HG03064 (cell line): ENCODE measurements around the gene ZNF212.

Experiments
- ATAC-seq: cut with Tn5 transposase; IDR thresholded peaks from one replicate; pipeline ENCODE4 v1.9.1; 2021; ENCODE audit warnings: low read depth; ENCODE audit not compliant: unreplicated experiment

ZNF212 gene

DNA sequence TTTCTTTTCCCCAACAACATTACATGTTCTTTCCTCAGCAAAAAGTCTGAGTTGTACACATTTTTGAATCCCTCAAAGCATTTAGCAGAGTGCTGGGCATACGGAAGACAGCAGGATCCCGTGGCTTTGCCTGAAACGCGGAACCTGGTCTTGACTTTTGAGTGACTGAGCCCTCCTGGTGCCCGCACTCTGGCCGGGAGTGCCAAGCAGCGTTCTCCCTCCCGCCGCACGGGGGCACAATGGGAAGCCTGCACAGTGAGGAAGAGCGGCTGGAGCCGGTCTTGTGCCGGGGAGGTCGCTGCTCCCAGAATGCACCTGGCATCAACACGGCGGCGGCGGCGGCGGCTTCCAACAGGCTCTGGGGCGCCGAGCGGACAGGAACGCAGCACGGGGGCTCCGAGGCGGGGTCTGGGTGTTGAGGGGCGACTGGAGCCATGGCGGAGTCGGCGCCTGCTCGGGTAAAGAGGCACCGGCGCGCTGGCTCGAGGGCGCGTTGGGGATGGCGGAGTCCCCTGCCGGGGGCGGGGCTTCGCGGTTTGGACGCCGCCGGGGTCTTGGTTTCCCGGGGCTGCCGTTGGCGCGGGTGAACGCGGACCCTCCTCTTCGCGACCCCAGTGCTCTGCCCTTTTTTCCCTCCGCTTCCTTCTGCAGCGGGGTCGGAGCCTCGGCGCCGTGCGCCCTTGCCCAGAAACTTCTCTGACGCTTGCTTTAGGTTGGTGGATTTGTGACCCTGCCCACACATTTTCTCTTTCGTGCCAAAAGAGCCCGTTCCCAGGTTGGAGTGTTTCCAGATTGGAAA is at the start of gene ZNF212:
TSS of gene ZNF212 (plus strand) at position 307 of the 799 bp plus-strand sequence. CDS start at position 435, 128 bp downstream.
- ATAC-seq = peak; percentile 100

DNA sequence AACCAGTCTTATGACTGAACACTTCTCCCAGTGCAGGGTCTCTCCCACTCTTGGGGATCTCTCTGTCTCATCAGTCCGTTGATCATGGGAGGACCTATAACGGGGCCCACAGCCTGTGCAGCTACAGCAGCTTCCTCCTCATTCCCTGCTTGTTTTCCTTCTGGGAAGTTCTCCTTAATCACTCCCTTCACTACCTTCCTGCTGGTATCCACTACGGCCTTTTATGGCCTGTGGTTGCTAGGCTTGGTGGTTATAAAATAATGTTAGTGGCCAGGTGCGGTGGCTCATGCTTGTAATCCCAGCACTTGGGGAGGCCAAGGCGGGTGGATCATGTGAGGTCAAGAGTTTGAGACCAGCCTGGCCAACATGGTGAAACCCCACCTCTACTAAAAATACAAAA is 47.6 kb upstream of the ZNF212 start:
- no peak for ATAC-seq

DNA sequence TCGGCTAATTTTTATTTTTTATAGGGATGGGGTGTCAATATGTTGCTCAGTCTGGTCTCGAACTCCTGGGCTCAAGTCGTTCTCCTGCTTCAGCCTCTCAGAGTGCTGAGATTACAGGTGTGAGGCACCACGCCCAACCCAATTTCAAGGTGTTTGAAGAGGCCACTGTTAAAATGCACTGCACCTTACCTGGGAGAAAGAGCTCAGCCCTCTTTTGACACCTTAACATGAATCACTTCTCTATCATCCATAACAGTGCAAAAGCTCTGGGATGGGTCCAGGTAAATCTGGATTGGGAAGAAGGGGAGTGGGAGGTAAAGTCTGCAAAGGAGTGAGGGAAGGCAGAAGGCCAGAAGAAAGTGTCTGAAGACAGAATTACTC is 44.7 kb upstream of the ZNF212 start:
- ATAC-seq = no peak

DNA sequence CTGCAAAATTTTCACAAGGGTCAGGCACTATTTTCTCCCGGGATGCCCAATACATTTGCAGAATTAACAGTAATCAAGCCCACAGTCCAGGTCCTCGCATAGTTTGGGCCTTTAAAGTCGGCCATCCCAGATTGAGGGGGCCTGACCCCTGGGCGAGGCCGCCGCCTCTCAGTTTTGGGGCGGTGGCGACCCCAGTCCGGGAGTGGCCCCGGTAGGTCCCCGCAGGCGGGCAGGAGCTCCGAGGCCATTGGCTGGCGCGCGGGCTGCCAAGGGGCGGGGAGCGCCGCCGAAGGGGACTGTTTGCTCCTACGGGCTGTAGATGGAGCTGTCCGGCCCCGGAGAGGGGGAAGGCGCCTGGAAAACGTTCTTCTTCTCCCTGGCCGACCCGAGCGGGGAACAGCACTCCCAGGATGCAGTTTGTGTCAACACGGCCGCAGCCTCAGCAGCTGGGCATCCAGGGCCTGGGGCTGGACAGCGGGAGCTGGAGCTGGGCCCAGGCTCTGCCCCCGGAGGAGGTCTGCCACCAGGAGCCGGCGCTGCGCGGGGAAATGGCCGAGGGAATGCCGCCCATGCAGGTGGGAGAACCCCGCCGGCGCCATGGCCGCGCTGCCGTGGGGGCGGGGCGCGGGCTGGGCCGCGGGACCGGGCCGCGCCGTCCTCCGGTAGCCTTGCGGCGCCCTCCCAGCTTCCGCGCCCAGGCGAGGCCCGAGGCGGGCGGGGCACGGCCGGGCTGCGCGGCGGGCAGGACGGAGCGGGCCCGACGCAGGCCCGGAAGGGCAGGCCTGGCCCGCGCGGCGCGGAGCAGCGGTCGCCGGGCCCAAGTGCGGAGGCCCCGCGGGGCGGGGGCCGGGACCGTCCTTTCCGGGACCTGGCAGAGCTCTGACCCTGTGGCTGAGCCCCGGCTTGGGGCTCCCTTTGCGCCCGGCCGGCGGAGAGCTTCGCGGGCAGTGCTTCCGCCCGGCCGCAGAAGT is 44.0 kb upstream of the ZNF212 start, which contains the start of gene ZNF282:
TSS of gene ZNF282 (plus strand) at position 367 of the 971 bp plus-strand sequence. CDS start at position 411, 44 bp downstream.
- peak; percentile 93 for ATAC-seq

DNA sequence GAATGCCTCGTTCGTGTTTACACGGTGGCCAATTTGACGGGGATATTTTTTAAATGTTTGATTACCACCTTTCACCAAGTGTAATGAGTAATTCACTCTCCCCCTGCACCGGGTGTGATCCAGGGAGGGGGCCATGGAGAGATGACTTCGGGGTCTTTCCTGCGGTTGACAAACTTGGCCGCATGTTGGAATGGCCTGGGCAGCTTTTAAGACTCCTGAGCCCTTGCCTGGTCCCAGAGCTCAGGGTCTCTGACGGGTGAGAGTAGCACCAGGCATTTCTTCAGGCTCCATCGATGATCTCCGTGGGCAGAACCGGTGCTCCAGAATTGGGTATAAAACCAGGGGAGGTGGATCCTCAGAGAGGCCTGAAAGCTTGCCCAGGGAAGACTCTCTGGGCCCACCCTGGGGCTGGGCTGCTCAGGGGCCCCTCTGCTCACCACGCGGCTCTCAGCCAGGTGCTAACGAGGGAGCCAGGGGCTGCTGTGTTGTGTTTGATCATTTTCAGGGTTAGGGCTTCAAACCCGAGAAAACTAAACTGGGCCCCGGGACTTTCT is 43.2 kb upstream of the ZNF212 start:
- ATAC-seq = peak; percentile 2

DNA sequence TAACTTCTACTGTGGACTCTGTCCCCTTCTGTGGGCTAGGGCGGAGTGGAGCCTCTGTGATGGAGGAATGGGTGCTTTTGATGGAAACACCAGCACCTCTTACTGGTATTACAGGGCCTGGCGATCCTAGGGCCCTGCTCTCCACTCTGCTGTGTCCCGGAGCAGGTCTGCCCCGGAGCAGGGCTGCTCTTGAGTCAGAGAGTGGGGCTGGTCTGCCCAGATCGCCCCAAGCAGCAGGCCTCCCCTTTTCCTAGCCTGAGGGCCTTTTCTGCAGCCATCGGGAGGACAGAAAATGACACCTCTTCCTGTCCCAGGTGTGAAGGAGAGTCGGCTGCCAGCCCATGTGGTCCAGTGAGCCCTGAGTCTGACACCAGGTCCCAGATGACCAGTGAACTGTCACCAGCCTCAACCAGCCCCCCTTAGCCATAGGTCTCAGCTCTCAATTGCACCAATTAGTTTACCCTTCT is 42.7 kb upstream of the ZNF212 start:
- ATAC-seq = no peak

DNA sequence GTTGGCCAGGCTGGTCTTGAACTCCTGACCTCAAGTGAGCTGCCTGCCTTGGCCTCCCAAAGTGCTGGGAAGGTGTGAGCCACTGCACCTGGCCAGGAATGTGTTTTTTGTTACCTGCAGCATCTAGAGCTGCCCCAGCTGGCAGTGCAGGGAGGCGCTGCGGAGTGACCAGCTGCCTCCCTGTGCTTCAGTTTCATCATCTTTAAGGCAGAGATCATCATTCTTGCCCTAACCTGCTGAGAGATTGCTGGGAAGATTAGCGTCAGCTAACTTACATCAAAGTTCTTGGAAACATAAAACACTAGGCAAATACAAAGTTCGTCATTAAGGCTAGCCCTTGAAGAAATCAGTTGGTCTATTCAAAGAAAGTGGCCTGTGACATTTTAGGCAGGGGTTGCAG is 41.8 kb upstream of the ZNF212 start:
- ATAC-seq = no peak

DNA sequence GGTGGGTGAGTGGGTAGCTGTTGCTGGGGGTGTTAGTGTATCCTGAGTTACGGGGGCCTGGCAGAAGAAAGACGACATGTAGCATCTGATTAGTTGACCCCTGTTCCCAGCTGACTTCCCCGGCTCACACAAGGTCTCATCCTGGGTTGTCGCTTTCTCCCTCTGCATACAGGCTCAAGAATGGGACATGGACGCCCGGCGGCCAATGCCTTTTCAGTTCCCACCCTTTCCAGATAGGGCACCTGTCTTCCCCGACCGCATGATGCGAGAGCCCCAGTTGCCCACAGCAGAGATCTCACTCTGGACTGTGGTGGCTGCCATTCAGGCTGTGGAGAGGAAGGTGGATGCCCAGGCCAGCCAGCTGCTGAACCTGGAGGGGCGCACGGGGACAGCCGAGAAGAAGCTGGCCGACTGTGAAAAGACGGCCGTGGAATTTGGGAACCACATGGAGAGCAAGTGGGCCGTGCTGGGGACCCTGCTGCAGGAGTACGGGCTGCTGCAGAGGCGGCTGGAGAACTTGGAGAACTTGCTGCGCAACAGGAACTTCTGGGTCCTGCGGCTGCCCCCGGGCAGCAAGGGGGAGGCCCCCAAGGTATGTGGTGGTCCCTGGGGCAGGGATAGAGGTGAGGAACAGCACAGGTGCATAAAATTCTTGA is 41.2 kb upstream of the ZNF212 start:
- no peak for ATAC-seq

DNA sequence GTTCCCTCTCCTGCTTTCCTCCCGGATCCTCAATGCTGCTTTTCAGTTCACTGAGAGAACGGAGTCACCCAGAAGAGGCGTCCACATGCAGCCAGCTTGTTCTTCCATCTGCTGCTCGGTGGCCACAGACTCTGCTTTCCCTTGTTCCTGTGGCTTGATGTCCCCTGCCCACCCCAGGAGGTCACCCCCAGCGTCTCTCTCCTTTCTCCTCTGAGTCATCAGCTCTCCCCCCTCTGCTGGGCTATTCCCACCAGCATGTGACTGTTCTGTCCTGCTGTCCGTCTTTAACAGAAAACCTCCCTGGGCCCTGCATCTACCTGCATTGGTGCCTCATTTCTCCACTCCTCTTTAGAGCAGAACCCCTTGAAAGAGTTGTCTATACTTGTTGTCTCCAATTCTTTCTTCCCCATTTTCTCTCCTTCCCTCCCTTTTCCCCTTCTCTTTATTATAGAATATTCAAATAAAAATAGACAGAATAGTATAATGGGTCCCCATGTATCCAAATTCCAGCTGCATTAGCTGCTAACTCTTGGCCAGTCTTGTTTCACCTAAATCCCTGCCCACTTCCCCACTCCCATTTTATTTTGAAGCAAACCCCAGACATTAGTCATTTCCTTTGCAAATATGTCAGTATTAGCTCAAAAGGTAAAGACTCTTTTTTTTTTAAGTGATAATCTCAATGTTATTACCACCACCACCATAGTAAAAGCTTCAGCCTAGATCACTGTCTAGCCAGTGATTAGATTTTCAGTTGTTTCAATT is 40.0 kb upstream of the ZNF212 start:
- no peak for ATAC-seq

DNA sequence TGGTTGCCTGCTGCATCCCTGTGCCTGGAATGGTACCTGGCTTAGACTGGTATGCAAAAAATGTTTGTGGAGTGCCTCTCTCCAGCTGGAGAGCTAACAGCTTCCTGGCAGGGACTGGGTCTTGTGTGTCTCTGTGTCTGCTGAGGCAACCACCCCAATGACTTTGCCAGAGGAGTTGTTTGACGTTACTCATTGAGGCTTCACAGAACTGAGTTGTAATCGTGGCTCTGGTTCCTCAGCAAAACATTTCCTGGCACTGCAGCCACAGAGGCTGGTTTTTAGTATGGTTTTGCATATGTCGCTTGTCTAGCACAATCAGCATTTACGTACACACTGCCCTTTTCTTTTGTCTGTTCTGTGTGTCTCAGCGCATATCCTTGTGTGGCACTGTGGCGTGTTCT is 36.6 kb upstream of the ZNF212 start:
- ATAC-seq = no peak

DNA sequence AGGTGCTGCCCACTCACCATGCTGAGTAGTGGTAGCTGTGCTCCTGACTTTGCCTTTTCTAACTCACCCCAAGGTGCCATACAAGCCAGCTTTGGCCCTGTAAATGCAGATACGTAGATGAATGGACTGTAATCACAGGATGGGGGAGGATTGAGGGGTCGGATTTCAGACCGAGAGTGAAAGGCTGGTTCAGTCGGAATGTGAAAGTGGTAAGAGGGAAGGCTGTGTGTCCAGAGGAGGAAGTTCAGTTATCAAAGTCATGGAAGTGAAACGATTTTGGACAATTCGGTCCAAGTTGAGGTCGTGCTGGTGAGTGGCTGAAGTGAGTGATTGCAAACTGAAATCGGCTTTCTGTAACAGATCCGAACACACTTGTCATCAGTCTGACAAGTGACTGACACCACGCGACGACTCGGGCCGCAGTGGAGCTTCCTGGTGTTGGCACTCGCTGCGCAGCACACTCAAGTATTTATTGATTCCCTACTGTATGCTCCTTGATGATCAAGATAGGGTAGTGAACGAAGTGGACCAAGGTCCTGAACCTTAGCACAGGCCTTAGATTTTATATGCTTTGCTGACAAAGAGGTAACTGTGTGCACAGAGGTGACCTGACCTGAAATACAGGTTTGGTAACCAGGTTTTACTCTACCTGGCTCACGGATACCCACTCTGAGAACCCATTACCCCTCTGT is 33.6 kb upstream of the ZNF212 start:
- no peak for ATAC-seq

DNA sequence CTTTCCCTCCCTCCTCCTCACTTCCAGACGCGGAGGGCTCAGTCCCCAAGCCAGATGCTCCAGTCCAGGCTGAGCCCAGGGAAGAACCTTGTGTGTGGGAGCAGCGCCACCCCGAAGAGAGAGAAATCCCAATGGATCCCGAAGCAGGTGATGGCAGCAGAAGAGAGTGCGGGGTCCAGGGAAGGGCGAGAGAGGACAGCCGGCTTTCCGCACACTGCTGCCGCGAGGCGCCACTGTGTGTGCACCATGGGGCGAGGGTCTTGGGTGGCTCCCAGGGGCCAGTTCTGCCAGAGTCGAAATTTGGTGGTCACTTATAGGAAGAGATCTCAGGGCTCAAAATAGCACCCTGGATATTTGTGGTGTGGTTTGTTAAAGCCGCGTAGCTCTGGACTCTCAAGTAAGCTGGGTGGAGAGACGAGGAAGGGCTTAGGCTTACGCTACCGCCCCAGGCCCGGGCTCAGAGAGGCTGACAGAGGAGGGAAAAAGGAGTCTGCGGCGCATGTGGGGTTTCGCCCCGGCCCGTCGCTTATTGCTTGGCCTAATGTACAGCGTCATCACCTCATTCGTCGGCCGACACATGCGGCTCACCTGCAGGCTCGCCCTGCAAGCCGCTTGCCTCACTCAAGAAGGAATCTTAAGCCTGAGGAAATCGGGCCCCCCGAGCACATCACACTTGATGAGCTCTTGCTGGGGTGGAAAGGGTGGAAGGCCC is 32.0 kb upstream of the ZNF212 start:
- ATAC-seq = no peak

DNA sequence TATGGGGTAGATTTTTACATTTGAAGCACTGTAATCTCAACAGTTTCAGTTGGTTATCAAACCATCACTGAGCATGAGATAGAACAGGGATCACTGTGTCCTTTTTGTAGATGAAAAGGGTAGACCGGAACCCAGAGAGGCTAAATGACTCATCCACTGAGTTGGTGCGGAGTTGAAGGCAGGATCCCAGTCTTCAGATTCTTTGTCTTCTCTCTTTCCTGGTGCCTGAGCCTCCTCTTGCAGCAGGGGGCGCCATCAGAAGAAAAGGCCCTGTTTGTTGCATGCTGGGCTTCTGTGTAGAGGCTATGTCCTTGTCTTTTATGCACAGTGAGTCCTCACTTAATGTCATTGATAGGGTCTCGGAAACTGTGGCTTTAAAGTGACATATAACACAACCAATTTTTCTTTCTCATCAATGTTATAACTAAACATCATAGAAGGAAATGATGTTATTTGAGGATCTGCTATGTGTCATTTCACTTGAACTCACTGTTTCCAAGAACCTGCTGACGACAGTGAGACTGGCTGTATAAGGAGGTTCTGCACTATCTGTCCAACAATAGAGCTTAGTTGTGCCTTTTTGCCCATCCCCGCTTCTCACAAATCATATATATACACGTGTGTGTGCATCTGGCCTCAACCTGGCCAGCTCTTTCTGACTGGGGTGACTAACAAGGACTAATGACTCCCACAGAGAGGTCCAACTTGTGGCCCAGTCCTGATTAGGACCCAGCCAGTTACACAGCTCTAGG is 29.8 kb upstream of the ZNF212 start:
- ATAC-seq = no peak

DNA sequence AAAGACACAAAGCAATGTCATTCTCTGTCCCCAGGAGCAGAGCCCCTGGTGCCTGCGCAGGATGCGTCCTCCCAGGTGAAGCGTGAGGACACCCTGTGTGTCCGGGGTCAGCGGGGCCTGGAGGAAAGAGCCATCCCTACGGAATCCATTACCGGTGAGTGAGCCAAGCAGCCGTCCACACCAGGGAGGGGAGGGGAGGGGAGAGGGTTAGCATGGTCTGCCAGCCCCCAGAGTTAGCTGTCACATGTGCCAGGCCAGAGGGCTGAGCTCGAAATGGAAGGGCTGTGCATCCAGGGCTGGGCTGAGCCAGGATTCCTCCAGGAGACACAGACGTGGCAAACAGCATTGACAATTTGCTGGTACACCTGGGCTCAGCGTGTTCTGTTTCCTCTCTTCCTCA is 28.9 kb upstream of the ZNF212 start:
- no peak for ATAC-seq

DNA sequence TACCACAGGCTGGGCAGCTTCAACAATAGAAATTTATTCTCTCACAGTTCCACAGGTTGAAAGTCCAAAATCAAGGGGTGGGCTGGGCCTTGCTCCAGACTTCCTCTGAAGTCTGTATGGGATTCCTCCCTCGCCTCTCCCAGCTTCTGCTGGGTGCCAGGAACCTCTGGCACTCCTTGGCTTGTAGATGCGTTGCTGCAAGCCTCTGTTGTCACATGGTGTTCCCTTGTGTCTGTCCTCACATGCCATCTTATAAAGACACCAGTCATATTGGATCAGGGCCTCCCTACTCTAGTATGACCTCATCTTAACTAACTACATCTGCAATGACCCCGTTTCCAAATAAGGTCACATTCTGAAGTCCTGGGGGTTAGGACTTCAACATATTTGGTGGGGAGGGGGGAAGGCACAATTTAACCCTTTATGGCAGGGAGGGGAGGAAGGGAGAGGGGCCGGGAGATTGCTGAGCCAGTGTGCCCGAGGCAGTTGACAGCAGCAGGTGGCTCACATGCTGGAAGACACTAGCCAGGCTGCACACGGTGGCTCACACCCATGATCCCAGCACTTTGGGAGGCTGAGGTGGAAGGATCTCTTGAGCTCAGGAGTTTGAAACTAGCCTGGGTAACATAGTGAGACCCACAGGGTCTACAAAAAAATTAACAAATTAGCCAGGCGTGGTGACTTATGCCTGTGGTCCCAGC is 25.3 kb upstream of the ZNF212 start:
- no peak for ATAC-seq

DNA sequence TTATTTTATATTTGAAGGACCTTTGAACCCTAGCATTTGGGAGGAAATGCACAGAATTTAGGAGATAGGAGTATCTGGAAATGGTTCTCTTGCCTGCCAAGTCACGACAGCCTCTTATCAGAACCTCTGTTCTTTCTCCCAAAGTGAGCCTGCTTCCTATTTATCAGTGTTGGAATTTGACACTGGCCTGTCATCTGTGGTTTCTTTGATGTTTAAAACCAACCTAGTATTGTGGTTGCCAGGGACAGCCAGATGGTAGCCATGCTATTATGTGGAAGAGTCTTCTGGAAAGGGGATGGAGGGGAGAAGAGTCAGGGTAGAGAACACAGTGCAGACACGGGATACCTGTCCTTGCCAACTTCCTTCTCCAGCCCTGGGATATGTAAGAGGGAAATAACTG is 23.0 kb upstream of the ZNF212 start:
- ATAC-seq = no peak

DNA sequence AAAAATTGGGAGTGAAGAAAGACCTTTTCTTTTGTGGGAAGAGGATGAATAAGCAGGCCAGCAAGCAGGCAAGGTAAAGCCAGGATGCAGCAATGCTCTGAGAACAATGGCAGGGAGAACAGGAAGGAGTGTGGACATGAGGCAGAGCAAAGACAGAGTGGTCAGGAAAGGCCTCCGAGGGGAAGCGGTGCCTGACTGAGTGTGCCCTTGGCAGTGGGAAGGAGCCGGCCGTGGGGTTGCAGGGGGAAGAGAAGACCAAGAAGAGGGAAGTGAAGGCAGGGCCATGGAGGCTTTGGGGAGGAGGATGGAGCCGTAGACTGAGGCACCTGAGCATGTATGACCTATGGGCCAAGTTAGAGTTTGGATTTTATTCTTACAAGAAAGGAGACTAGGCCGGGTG is 21.9 kb upstream of the ZNF212 start:
- no peak for ATAC-seq
